BLaER1 (cell line): Measurements from ENCODE around the gene PRR29.
"Not testable (repeated sequence)": the region's sequence is repeated elsewhere in the genome, so short reads cannot be mapped to it uniquely, and the experiment has no call there.

Experiments used
- H3K27ac ChIP-seq: shearing (Covaris generic); formaldehyde crosslinking; 2 replicates; pipeline ENCODE4 v1.8.1; 2022
- H3K27me3 ChIP-seq: shearing (Covaris generic); formaldehyde crosslinking; 2 replicates; pipeline ENCODE4 v1.8.1; 2022
- H3K36me3 ChIP-seq: shearing (Covaris generic); formaldehyde crosslinking; 2 replicates; pipeline ENCODE4 v1.8.1; 2022
- H3K4me1 ChIP-seq: shearing (Covaris generic); formaldehyde crosslinking; 2 replicates; pipeline ENCODE4 v1.8.1; 2022
- H3K4me2 ChIP-seq: shearing (Covaris generic); formaldehyde crosslinking; 2 replicates; pipeline ENCODE4 v1.8.1; 2022
- H3K4me3 ChIP-seq: shearing (Covaris generic); formaldehyde crosslinking; 2 replicates; pipeline ENCODE4 v1.8.1; 2022
- H3K9ac ChIP-seq: shearing (Covaris generic); formaldehyde crosslinking; 2 replicates; pipeline ENCODE4 v1.8.1; 2022
- H3K9me3 ChIP-seq: shearing (Covaris generic); formaldehyde crosslinking; 2 replicates; pipeline ENCODE4 v1.8.1; 2022
- H4K20me1 ChIP-seq: shearing (Covaris generic); formaldehyde crosslinking; 2 replicates; pipeline ENCODE4 v1.8.1; 2022
- Cebpa-rat ChIP-seq: shearing (Covaris generic); IDR thresholded peaks from 2 replicates; pipeline ENCODE4 v1.8.1; 2022

The PRR29 gene

DNA sequence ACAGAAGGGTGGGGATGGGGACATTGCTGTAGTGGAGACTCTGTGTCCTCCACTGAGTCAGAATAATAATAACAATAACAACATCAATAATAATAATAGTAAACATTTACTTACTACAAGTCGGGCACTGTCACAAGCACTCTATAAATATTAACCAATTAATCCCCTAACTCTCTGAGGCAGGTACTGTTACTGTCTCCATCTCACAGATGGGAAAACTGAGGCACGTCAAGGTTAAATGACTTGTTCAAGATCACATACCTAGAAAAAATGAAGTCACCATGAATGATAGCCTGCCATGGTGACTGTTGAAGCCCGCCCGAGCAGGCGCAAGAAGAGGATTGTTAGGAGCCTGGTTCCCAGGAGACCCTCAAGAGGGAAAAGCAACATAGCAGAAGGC, 10.2 kb downstream of the PRR29 start:
- Histone ChIP-seq H3K27ac (peak overlapping the region; percentile 80), H3K9me3 (peaks cover 5% of the 10 kb centered on the region; the same call in 1 of the 2 replicates), H3K4me1 (peaks cover 93% of the 10 kb centered on the region), H3K9ac (no peak overlapping the region), H3K27me3 (no peaks in the 10 kb centered on the region), H3K4me3 (no peak overlapping the region; the same call in 1 of the 2 replicates), H4K20me1 (peaks cover 97% of the 10 kb centered on the region), H3K36me3 (peaks cover 83% of the 10 kb centered on the region), H3K4me2 (peak overlapping the region; percentile 91)
- no peak for TF ChIP-seq Cebpa-rat

- H3K27me3 ChIP-seq: no peaks in the 10 kb centered on the region
- H3K9ac ChIP-seq: 0 out of 2 replicates have a peak overlapping the region, but pooled peaks have one; percentile 42
- H4K20me1 ChIP-seq: peaks cover 93% of the 10 kb centered on the region
- no peak overlapping the region for H3K4me3 ChIP-seq
- peaks cover 78% of the 10 kb centered on the region for H3K36me3 ChIP-seq
- TF ChIP-seq Cebpa-rat: no peak
- H3K27ac ChIP-seq: peak overlapping the region; percentile 80
- peaks cover 93% of the 10 kb centered on the region for H3K4me1 ChIP-seq
- peak overlapping the region; percentile 91 for H3K4me2 ChIP-seq
- H3K9me3 ChIP-seq: peaks cover 5% of the 10 kb centered on the region; the same call in 1 of the 2 replicates
These were observed 10.7 kb downstream of the PRR29 start for GRCh38 chr17:64008830-64009229.

GRCh38 chr17:64009571-64010402, 11.6 kb downstream of the PRR29 start:
- H3K9me3 ChIP-seq: peaks cover 5% of the 10 kb centered on the region; the same call in 1 of the 2 replicates
- peaks cover 83% of the 10 kb centered on the region for H4K20me1 ChIP-seq
- peaks cover 91% of the 10 kb centered on the region for H3K4me1 ChIP-seq
- H3K4me3 ChIP-seq: no peak overlapping the region
- H3K27me3 ChIP-seq: no peaks in the 10 kb centered on the region
- H3K9ac ChIP-seq: peak overlapping the region; percentile 28
- peak overlapping the region; percentile 47 for H3K27ac ChIP-seq
- no peak for TF ChIP-seq Cebpa-rat
- peaks cover 68% of the 10 kb centered on the region for H3K36me3 ChIP-seq
- H3K4me2 ChIP-seq: peak overlapping the region; percentile 91

- TF ChIP-seq Cebpa-rat: no peak
- Histone ChIP-seq H3K9me3 (peaks cover 5% of the 10 kb centered on the region; the same call in 1 of the 2 replicates), H3K9ac (peak overlapping the region; percentile 80), H3K27ac (peak overlapping the region; percentile 99), H3K4me2 (peak overlapping the region; percentile 76), H3K36me3 (peaks cover 24% of the 10 kb centered on the region), H3K4me1 (peaks cover 72% of the 10 kb centered on the region), H3K4me3 (peak overlapping the region; percentile 75), H3K27me3 (no peaks in the 10 kb centered on the region), H4K20me1 (peaks cover 27% of the 10 kb centered on the region; the same call in 1 of the 2 replicates)
These were observed 17.3 kb downstream of the PRR29 start for GRCh38 chr17:64015447-64015846.

DNA sequence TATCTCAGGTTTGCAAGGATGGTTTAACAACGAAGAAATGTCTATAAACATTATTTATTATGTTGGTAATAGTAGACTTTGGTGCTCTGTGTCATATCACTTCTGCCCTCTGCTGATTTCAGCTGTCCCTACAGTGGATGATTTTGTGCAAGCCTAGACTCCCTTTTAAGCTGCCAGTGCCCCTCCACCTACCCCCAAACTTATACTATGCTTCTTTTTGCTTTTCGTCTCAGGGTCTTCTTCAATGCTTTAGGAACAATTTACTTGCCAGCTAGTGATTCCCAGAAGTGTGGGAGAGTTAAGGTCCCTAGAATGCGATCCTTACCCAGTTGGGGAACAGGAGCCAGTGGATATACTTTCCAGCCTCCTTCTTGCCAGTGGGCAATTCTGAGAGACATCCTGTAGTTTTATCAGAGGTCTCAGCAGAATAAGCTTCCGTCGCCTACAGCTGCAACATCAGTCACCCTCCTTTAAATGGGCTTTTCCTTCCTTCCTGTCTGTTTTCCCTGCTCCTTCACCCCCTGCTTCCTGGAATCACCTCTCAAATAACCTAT, 18.2 kb downstream of the PRR29 start:
- Histone ChIP-seq H3K4me3 (peak overlapping the region; percentile 75), H3K36me3 (peaks cover 20% of the 10 kb centered on the region), H3K9ac (peak overlapping the region; percentile 80), H3K27ac (peak overlapping the region; percentile 99), H3K9me3 (peaks cover 5% of the 10 kb centered on the region; the same call in 1 of the 2 replicates), H4K20me1 (peaks cover 21% of the 10 kb centered on the region; the same call in 1 of the 2 replicates), H3K27me3 (no peaks in the 10 kb centered on the region), H3K4me1 (peaks cover 68% of the 10 kb centered on the region), H3K4me2 (peak overlapping the region; percentile 76)
- TF ChIP-seq Cebpa-rat: no peak

- peak overlapping the region; percentile 80 for H3K9ac ChIP-seq
- H3K27me3 ChIP-seq: no peaks in the 10 kb centered on the region
- peak overlapping the region; percentile 76 for H3K4me2 ChIP-seq
- H4K20me1 ChIP-seq: peaks cover 14% of the 10 kb centered on the region; the same call in 1 of the 2 replicates
- H3K27ac ChIP-seq: peak overlapping the region; percentile 99
- H3K4me1 ChIP-seq: peaks cover 68% of the 10 kb centered on the region
- peaks cover 5% of the 10 kb centered on the region; the same call in 1 of the 2 replicates for H3K9me3 ChIP-seq
- peaks cover 14% of the 10 kb centered on the region for H3K36me3 ChIP-seq
- peak overlapping the region; percentile 75 for H3K4me3 ChIP-seq
- no peak for TF ChIP-seq Cebpa-rat
These were observed 18.8 kb downstream of the PRR29 start for GRCh38 chr17:64016974-64017373.

GRCh38 chr17:64017381-64017980, 19.3 kb downstream of the PRR29 start:
- peaks cover 72% of the 10 kb centered on the region for H3K4me1 ChIP-seq
- peak overlapping the region; percentile 75 for H3K4me3 ChIP-seq
- H4K20me1 ChIP-seq: peaks cover 9% of the 10 kb centered on the region; the same call in 1 of the 2 replicates
- no peak for TF ChIP-seq Cebpa-rat
- H3K36me3 ChIP-seq: peaks cover 9% of the 10 kb centered on the region
- H3K4me2 ChIP-seq: peak overlapping the region; percentile 76
- H3K27ac ChIP-seq: peak overlapping the region; percentile 99
- H3K27me3 ChIP-seq: no peaks in the 10 kb centered on the region
- H3K9me3 ChIP-seq: peaks cover 5% of the 10 kb centered on the region; the same call in 1 of the 2 replicates
- peak overlapping the region; percentile 96 for H3K9ac ChIP-seq

GRCh38 chr17:64019551-64019961, 21.4 kb downstream of the PRR29 start:
- H3K36me3 ChIP-seq, H3K27me3 ChIP-seq, H4K20me1 ChIP-seq, H3K9me3 ChIP-seq: not testable (repeated sequence)
- Histone ChIP-seq H3K27ac (peak overlapping the region; percentile 99), H3K4me1 (peaks cover 77% of the 10 kb centered on the region), H3K9ac (peak overlapping the region; percentile 96), H3K4me2 (peak overlapping the region; percentile 76), H3K4me3 (peak overlapping the region; percentile 75)

DNA sequence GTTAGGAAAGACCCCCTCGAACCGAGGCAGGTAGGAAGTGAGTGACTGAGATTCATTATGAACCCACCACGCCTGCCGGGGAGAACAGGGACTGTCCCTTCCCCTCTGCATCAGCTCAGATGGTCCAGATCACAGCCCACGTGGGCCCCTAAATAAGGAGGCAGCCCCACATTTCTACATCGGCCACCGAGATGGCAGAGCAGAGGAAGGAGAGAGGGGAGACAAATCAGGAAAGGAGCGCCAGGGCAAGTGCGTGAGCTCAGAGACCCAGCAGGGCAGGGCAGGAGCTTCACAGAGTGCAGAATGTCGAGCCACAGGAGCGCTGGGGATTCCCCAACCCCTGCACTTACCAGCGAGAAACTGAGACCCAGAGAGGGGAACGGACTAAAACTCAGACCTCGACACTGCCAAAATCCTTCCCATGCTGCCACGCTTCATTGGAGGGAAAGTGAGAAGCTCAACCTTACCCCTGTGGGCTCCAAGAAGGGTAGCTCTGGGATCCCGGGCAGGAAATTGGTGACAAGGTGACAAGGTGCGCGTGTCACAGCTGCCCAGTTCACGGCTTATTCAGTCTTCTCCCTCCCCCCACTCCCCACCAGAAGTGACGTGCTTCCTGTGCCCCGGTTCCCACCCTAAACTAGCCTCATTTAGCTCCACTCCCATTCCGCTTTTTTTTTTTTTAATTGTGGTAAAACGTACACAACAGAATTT, 22.1 kb downstream of the PRR29 start, which contains the start of gene ICAM2:
Gene ICAM2 (minus strand): TSS at position 578 of the 711 bp plus-strand sequence. CDS start 13,942 bp downstream, outside the sequence.
- H3K36me3 ChIP-seq: no peaks in the 10 kb centered on the region
- H3K27ac ChIP-seq: peak within 1 kb of the TSS; percentile 99
- no peaks in the 10 kb centered on the region for H4K20me1 ChIP-seq
- peaks cover 77% of the 10 kb centered on the region for H3K4me1 ChIP-seq
- no peaks in the 10 kb centered on the region for H3K9me3 ChIP-seq
- no peak for TF ChIP-seq Cebpa-rat
- no peaks in the 10 kb centered on the region for H3K27me3 ChIP-seq
- peak within 1 kb of the TSS; percentile 76 for H3K4me2 ChIP-seq
- H3K9ac ChIP-seq: peak within 1 kb of the TSS; percentile 96
- peak within 1 kb of the TSS; percentile 75 for H3K4me3 ChIP-seq
